Testis (tissue), 2 donors: ENCODE results near the gene CHAC2.

Experiments
- CTCF ChIP-seq, 3 experiments: fragments of 450-650 bp in 2 of 3; fragments of 200-600 bp in 1 of 3; sonication (generic) in 1 of 3; IDR thresholded peaks; one replicate each; pipeline ENCODE4 v1.5.1; 2016 to 2019; ENCODE audit warnings: antibody characterized with exemption in 3 of 3, mild to moderate bottlenecking in 2 of 3, moderate library complexity in 1 of 3
- POLR2A ChIP-seq: fragments of 450-650 bp; IDR thresholded peaks from one replicate; pipeline ENCODE4 v1.6.1; 2017; ENCODE audit warnings: antibody characterized with exemption, mild to moderate bottlenecking, moderate library complexity

GRCh38 chr2:53782676-53783075 lies 15.1 kb downstream of the CHAC2 start:
- TF ChIP-seq POLR2A, result no peak
- no peak for TF ChIP-seq CTCF (IDR thresholded peaks at IDR 0.05)
